Endothelial cell (in vitro differentiated cells): ENCODE measurements around the gene MROH8. TPM values are rescaled to one million over a fixed set of nuclear protein-coding genes. Genes with fewer than 3 reads are reported as not detected.

ENCODE experiments used
- DNase-seq: peaks from one replicate; pipeline ENCODE4 v3.0.0; 2021; ENCODE audit warnings: low spot score
- H3K27ac Mint-ChIP-seq: one replicate; pipeline ENCODE4 v1.8.0; 2021; ENCODE audit warnings: mixed read lengths, inconsistent platforms; ENCODE audit not compliant: unreplicated experiment
- H3K27me3 Mint-ChIP-seq: one replicate; pipeline ENCODE4 v1.8.0; 2021; ENCODE audit warnings: mild to moderate bottlenecking, moderate library complexity, mixed read lengths, inconsistent platforms; ENCODE audit not compliant: unreplicated experiment
- H3K36me3 Mint-ChIP-seq: one replicate; pipeline ENCODE4 v1.8.0; 2021; ENCODE audit warnings: mild to moderate bottlenecking, low read depth, mixed read lengths, inconsistent platforms; ENCODE audit not compliant: unreplicated experiment
- H3K4me1 Mint-ChIP-seq: one replicate; pipeline ENCODE4 v1.8.0; 2021; ENCODE audit warnings: mild to moderate bottlenecking, mixed read lengths, inconsistent platforms; ENCODE audit not compliant: unreplicated experiment
- H3K4me3 Mint-ChIP-seq: one replicate; pipeline ENCODE4 v1.8.0; 2021; ENCODE audit warnings: mild to moderate bottlenecking, mixed read lengths, inconsistent platforms; ENCODE audit not compliant: unreplicated experiment
- H3K9me3 Mint-ChIP-seq: one replicate; pipeline ENCODE4 v1.8.0; 2021; ENCODE audit warnings: mixed read lengths, inconsistent platforms; ENCODE audit not compliant: unreplicated experiment
- total RNA-seq: library from RNA; stranded (reverse); fragmentation: NEBNext Ultra II Directional; extraction: Animal tissue kit (Norgen Biotek cat#: 25700); gene quantifications from one replicate; pipeline ENCODE4 v1.2.1, GENCODE V29; 2021; ENCODE audit not compliant: unreplicated experiment
- TF ChIP-seq, protein P1 (sequence below): fragments of 200-600 bp; sonication (generic); IDR thresholded peaks from one replicate; pipeline ENCODE4 v1.5.0; 2021; ENCODE audit warnings: antibody characterized with exemption; ENCODE audit not compliant: unreplicated experiment

The MROH8 gene
- total RNA-seq, 1 donor from 2014 or later: 4.3 TPM

DNA sequence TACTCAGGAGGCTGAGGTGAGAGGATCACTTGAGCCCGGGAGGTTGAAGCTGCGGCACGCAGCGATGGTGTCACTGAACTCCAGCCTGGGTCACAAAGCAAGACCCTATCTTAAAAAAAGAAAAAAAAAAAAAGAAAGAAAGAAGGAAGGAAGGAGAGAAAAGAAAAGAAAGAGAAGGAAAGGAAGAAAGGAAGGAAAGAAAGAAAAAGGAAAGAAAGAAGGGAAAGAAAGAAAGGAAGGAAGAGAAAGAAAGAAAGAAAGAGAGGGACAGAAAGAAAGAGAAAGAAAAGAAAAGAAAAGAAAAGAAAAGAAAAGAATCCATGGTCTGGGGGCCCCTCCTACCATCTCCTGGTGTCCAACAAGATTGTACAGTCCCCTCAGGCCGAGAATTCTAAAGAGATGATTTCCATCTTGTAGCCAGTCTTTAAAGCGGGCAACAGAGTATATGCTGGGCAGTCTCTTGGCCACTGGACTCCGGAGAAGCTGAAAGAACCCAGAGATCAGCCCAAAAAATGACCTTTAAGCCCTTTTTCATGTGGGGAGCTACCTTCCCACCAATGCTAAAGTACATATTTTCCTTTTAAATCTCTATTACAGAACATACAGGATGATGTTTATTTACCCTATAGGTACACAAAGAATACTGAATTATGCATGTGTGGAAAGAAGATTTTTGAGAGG, 59.9 kb downstream of the MROH8 start:
- H3K27me3 Mint-ChIP-seq: no peaks in the 10 kb centered on the region
- H3K4me3 Mint-ChIP-seq: no peak overlapping the region
- TF ChIP-seq, protein P1, sequence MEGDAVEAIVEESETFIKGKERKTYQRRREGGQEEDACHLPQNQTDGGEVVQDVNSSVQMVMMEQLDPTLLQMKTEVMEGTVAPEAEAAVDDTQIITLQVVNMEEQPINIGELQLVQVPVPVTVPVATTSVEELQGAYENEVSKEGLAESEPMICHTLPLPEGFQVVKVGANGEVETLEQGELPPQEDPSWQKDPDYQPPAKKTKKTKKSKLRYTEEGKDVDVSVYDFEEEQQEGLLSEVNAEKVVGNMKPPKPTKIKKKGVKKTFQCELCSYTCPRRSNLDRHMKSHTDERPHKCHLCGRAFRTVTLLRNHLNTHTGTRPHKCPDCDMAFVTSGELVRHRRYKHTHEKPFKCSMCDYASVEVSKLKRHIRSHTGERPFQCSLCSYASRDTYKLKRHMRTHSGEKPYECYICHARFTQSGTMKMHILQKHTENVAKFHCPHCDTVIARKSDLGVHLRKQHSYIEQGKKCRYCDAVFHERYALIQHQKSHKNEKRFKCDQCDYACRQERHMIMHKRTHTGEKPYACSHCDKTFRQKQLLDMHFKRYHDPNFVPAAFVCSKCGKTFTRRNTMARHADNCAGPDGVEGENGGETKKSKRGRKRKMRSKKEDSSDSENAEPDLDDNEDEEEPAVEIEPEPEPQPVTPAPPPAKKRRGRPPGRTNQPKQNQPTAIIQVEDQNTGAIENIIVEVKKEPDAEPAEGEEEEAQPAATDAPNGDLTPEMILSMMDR: no peak
- no peak overlapping the region for H3K27ac Mint-ChIP-seq
- H3K9me3 Mint-ChIP-seq: peaks cover under 1% of the 10 kb centered on the region
- H3K36me3 Mint-ChIP-seq: no peaks in the 10 kb centered on the region
- no peak for DNase-seq
- peaks cover 3% of the 10 kb centered on the region for H3K4me1 Mint-ChIP-seq

DNA sequence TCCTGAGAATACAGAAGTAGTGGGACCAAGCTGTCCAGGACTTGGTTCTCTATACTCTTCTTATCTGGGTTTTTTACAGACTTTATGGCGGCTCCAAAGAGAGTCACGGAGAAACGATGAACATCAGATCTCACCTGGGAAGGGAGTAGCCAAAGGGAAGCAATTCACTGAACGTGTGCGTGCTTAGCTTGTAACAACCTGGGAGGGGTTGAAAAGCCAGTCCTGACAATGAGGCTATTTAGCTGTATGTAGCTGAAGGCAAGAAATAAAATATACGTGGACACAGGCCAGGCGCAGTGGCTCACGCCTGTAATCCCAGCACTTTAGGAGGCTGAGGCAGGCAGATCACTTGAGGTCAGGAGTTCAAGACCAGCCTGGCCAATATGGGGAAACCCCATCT, 65.3 kb downstream of the MROH8 start:
- H3K4me1 Mint-ChIP-seq: peaks cover 17% of the 10 kb centered on the region
- no peaks in the 10 kb centered on the region for H3K9me3 Mint-ChIP-seq
- H3K27ac Mint-ChIP-seq: no peak overlapping the region
- no peak overlapping the region for H3K4me3 Mint-ChIP-seq
- TF ChIP-seq, protein P1: no peak
- H3K27me3 Mint-ChIP-seq: no peaks in the 10 kb centered on the region
- H3K36me3 Mint-ChIP-seq: no peaks in the 10 kb centered on the region
- no peak for DNase-seq

DNA sequence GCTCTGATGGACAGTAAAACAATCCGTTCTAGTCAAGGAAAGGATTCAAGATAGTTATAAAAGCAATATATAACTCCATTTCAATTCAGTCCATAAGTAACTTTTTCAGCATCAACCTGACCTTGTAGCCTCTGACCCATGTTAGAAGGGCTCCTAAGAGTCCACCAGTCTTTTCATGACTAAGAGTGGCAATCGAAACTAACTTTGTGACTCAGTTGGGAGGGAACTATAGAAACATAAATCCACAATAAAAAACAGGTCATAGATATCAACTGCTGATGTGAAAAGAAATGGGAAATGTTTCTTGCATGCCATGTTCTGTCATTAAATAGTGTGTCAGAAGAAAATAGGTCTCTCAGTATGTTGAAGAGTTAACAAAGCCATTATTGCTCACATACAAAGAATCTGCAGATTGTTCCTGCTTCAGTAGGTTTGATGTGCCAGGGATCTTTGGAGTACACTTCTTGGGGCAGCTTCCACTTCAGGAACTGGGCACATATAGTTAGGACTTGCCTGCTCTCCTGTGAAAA, 67.4 kb downstream of the MROH8 start:
- TF ChIP-seq, protein P1: no peak
- DNase-seq: no peak
- Mint-ChIP-seq H3K4me3 (no peak overlapping the region), H3K27ac (no peak overlapping the region), H3K27me3 (no peaks in the 10 kb centered on the region), H3K9me3 (no peaks in the 10 kb centered on the region), H3K4me1 (peaks cover 17% of the 10 kb centered on the region), H3K36me3 (no peaks in the 10 kb centered on the region)

DNA sequence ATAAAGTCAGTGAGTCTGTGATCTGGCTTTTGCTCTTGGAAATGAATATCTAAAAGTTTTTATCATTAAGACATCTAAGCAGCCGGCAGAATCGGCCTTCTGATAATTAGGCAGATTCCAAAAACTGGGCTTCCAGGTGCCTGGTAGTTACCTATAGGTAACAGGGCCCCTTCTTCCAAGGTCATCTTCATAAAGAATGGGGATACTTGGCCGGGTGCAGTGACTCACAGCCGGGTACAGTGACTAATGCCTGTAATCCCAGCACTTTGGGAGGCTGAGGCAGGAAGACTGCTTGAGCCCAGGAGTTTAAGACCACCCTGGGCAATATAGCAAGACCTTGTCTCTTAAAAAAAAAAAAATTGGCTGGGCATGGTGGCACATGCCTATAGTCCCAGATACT, 70.7 kb downstream of the MROH8 start:
- no peaks in the 10 kb centered on the region for H3K36me3 Mint-ChIP-seq

DNA sequence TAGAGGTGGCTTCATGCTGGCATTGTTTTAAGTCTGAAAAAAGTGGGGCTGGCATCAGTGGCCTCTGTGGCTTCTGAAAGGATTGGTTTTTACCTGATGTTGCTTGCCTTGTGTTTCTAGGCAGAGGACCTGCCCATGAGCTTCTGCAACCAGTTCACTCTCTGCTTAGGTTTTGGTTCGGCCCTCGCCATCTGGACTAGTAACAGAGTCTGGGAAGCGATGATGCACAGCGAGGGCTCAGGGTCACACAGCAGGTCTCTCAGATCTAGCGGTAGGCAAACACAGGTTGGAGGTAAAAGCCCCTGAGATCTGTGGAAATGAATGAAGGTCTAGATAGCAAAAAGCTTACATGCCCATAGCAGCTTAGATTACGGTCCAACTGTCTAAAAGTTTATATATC, 76.8 kb downstream of the MROH8 start:
- H3K36me3 Mint-ChIP-seq: no peaks in the 10 kb centered on the region
- TF ChIP-seq, protein P1: no peak
- H3K4me3 Mint-ChIP-seq: no peak overlapping the region
- H3K4me1 Mint-ChIP-seq: no peaks in the 10 kb centered on the region
- DNase-seq: no peak
- no peak overlapping the region for H3K27ac Mint-ChIP-seq
- no peaks in the 10 kb centered on the region for H3K9me3 Mint-ChIP-seq
- H3K27me3 Mint-ChIP-seq: no peaks in the 10 kb centered on the region

More for the DNA sequence above, 70.7 kb downstream of the MROH8 start:
- Mint-ChIP-seq H3K4me1 (peaks cover 10% of the 10 kb centered on the region), H3K9me3 (no peaks in the 10 kb centered on the region), H3K4me3 (no peak overlapping the region), H3K27me3 (no peaks in the 10 kb centered on the region), H3K27ac (no peak overlapping the region)
- DNase-seq: no peak
- TF ChIP-seq, protein P1: no peak
